AG10803 (cell line): ENCODE data around the gene KDM6A.

Experiments used
- DNase-seq: peaks from one replicate; pipeline ENCODE4 v3.0.0; 2010; ENCODE audit warnings: low read depth
- H3K4me3 ChIP-seq: 2 replicates; pipeline ENCODE4 v1.5.1; 2011; ENCODE audit warnings: mild to moderate bottlenecking, low read length, control low read depth
- TF ChIP-seq, protein P1 (sequence below): conservative IDR thresholded peaks from 2 replicates; pipeline ENCODE4 v1.5.1; 2011; ENCODE audit warnings: mild to moderate bottlenecking, low read length, control low read depth, inconsistent platforms

The KDM6A gene

DNA sequence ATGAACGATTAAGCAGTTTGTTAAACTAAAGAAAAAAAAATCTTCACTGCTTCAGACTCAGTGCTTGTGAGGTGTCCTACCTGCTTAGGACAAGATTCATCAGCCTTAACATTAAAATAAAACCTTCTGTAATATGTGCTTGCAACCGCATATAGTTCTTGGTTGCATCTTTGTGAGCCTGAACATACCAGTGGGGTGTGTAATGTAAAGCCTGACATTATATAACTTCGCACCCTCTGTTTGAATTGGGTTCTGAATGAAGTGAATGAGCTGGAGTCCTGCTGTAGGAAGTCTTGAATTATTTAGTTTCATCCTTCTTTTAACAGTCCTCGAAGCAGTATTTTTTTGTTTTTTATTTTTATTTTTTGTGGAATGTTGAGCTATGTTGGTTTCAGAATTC lies 3.1 kb downstream of the KDM6A start:
- TF ChIP-seq, protein P1, sequence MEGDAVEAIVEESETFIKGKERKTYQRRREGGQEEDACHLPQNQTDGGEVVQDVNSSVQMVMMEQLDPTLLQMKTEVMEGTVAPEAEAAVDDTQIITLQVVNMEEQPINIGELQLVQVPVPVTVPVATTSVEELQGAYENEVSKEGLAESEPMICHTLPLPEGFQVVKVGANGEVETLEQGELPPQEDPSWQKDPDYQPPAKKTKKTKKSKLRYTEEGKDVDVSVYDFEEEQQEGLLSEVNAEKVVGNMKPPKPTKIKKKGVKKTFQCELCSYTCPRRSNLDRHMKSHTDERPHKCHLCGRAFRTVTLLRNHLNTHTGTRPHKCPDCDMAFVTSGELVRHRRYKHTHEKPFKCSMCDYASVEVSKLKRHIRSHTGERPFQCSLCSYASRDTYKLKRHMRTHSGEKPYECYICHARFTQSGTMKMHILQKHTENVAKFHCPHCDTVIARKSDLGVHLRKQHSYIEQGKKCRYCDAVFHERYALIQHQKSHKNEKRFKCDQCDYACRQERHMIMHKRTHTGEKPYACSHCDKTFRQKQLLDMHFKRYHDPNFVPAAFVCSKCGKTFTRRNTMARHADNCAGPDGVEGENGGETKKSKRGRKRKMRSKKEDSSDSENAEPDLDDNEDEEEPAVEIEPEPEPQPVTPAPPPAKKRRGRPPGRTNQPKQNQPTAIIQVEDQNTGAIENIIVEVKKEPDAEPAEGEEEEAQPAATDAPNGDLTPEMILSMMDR = no peak
- peak overlapping the region; percentile 74 for H3K4me3 ChIP-seq
- DNase-seq = peak; percentile 16

DNA sequence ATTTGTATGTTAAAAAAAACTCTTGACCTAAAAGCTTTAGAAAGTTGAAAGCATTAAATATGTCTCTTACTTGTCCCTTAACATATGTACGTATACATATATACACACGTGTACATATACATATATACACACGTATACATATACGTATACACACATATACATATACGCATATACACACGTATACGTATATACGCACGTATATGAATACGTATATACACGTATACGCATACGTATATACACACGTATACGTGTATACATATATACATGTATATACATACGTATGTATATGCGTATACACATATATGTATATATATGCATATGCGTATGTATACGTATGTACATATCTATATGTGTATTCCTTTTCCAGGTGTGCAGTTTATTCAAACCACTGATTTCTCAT lies 3.8 kb downstream of the KDM6A start:
- no peak overlapping the region for H3K4me3 ChIP-seq
- TF ChIP-seq, protein P1 = no peak
- no peak for DNase-seq

DNA sequence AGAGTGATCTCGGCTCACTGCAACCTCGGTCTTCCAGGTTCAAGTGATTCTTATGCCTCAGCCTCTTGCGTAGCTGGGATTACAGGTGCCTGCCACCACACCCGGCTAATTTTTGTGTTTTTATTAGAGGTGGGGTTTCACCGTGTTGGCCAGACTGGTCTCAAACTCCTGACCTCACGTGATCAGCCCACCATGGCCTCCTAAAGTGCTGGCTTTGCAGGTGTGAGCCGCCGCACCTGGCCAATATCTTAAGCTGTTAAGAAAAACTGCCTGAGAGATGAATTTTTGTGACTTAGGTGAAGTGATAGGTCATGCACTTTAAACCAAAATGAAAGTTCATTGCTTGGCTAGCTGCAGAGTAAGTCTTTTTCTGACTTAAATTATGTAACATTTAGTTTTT lies 5.8 kb downstream of the KDM6A start:
- DNase-seq = no peak
- H3K4me3 ChIP-seq = no peak overlapping the region
- TF ChIP-seq, protein P1 = no peak

DNA sequence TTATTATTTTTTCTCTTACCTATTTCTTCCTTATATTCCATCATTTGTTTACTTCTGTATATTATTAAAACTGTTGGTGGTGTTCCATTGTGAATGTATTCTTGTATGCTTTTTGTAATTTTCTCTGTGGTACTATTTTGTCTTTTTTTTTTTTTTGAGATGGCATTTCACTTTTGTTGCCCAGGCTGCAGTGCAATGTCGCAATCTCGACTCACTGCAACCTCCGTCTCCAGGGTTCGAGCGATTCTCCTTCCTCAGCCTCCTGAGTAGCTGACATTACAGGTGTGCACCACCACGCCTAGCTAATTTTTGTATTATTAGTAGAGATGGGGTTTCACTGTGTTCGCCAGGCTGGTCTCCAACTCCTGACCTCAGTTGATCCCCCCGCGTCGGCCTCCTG lies 8.6 kb downstream of the KDM6A start:
- no peak for DNase-seq
- H3K4me3 ChIP-seq = no peak overlapping the region
- TF ChIP-seq, protein P1 = no peak

DNA sequence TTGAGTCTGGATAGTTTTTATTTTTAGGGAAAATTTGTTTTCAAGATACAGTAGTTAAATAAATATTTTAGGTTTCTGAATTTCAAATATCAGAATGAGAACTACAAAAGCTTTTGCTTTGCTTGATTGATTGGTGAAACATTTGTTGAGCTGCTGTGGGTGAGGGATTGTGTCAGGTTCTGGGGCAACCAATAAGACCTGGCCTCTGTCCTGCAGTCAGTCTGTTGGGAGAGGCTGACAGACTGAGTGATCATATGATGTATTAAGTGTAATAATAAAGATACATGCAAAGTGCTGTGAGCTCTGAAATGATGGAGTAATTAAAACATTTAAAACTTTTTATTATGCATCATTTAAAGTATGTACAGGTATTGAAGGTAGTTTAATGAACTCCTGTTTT lies 9.6 kb downstream of the KDM6A start:
- no peak for DNase-seq
- no peak overlapping the region for H3K4me3 ChIP-seq
- TF ChIP-seq, protein P1 = no peak

DNA sequence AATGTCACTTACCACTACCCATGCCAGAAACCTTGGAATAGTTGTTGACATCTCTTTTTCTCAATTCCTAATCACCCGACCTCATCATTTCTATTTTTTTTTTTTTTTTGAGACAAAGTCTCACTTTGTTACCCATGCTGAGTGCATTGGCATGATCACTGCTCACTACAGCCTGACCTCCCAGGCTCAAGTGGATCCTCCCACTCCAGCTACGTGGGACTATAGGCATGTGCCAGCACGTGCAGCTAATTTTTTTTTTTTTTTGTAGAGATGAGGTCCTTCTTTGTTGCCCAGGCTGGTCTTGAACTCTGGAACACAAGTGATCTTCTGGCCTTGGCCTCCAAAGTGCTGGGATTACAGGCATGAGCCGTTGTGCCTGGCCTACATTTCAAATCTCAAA lies 12.0 kb downstream of the KDM6A start:
- no peak for DNase-seq
- H3K4me3 ChIP-seq = no peak overlapping the region
- TF ChIP-seq, protein P1 = no peak

DNA sequence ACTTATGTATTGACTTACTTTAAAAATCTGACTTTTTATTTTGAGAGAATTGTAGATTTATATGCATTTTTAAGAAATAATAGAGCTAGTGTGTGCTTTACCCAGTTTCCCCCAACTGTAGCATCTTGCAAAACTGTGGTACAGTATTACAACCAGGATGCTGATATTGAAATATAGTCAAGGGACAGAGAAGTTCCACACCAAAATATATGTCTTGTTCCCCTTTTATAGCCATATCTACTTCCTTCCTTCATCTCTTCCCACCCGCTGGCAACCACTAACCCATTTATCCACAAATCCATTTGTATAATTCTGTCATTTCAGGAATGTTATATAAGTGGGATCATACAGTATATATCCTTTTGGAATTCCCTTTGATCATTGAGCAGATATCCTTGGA lies 16.8 kb downstream of the KDM6A start:
- TF ChIP-seq, protein P1 = no peak
- H3K4me3 ChIP-seq = no peak overlapping the region
- DNase-seq = no peak
